Testis (tissue), 3 donors: Measurements from ENCODE around the gene MPP1. TPM values are rescaled to one million over a fixed set of nuclear protein-coding genes. Genes with fewer than 3 reads are reported as not detected.

Experiments used
- DNase-seq: peaks from one replicate; pipeline ENCODE4 v3.0.0-alpha.2; 2019
- H3K27ac ChIP-seq, 2 donors: fragments of 200-600 bp; sonication (generic); one replicate each; pipeline ENCODE4 v1.5.1; 2019
- H3K27me3 ChIP-seq: fragments of 200-600 bp; sonication (generic); one replicate; pipeline ENCODE4 v1.5.1; 2019
- H3K36me3 ChIP-seq: fragments of 200-600 bp; sonication (generic); one replicate; pipeline ENCODE4 v1.5.1; 2017; ENCODE audit warnings: low read depth; ENCODE audit errors: missing control alignments
- H3K4me1 ChIP-seq: fragments of 200-600 bp; sonication (generic); one replicate; pipeline ENCODE4 v1.5.1; 2019
- H3K4me3 ChIP-seq, 2 donors: fragments of 200-600 bp; sonication (generic); one replicate each; pipeline ENCODE4 v1.5.1; 2017 to 2019
- H3K9me3 ChIP-seq: fragments of 200-600 bp; sonication (generic); one replicate; pipeline ENCODE4 v1.5.1; 2017
- POLR2A ChIP-seq: fragments of 450-650 bp; IDR thresholded peaks from one replicate; pipeline ENCODE4 v1.6.1; 2017; ENCODE audit warnings: antibody characterized with exemption, mild to moderate bottlenecking, moderate library complexity
- WGBS, 2 donors: methylation state at CpG; one replicate each; pipeline ENCODE4 v1.1.5; 2018; 5-methylcytosine and 5-hydroxymethylcytosine counted together
- intact Hi-C: fragments of 100-400 bp; cut with DNase I; formaldehyde crosslinking; loops from one replicate; pipeline ENCODE4 v1.15.1; 2023; ENCODE audit warnings: low total_unique reads
- polyA plus RNA-seq: library from polyadenylated mRNA; stranded (reverse); fragments of 350-450 nt; fragmentation: Illumina TruSeq; extraction: RNeasy Lipid Tissue Mini Kit (QIAGEN cat#74804); gene quantifications from one replicate; pipeline ENCODE4 v1.2.3, GENCODE V29; 2014; ENCODE audit warnings: low read depth, low replicate concordance; ENCODE audit not compliant: insufficient read depth
- total RNA-seq, 2 donors: library from RNA; depleted of rRNA; stranded (reverse); fragments of >200 nt; gene quantifications; one replicate each; pipeline ENCODE4 v1.2.3, GENCODE V29; 2016
- TF ChIP-seq, protein P1 (sequence below), 3 experiments: fragments of 450-650 bp in 2 of 3; fragments of 200-600 bp in 1 of 3; sonication (generic) in 1 of 3; IDR thresholded peaks; one replicate each; pipeline ENCODE4 v1.5.1; 2016 to 2019; ENCODE audit warnings: antibody characterized with exemption in 3 of 3, mild to moderate bottlenecking in 2 of 3, moderate library complexity in 1 of 3

Gene MPP1
- total and polyA plus RNA-seq, 3 donors from 2014 or later, result 21.9 to 46.2 (median 36.4) TPM

DNA sequence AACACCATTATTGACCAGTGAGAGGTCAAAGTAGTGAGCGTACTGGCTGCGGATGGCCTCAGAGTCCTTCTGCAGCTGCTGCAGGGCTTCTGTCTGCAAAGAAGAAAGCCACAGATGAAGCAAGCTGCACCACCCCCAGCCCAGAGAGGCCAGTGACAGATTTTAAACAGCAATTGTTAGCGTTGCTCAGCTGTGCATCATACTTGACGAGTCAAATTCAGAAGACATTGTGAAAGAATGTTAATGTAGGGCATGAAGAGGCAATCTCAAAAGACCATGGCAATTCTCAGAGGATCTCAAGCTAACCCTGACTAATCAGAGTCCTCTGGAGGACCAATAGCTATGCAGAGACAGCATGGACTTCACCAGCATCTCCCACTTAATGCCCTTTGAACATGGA is 26.0 kb downstream of the MPP1 start:
- H3K27ac ChIP-seq, result no peak overlapping the region
- intact Hi-C loops, result no loop called here

DNA sequence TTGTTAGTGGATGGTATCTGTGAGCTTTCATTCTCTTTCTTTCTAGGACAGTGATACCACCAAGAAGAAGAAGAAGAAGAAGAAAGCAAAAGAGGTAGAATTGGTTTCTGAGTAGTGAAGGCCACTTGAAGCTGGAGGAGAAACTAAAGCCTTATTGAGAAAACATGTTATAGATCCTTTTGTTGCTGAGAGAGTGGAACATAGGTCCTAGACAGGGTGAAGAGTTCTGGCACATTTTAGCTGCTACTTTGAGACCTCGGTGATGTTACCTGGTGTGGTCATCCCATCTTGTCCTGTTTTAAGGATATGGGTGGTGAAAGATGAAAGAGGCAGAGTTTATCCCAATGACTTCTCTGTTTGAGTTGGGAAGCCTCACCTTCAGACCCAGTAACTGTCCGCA is 28.5 kb downstream of the MPP1 start:
- TF ChIP-seq, protein P1, sequence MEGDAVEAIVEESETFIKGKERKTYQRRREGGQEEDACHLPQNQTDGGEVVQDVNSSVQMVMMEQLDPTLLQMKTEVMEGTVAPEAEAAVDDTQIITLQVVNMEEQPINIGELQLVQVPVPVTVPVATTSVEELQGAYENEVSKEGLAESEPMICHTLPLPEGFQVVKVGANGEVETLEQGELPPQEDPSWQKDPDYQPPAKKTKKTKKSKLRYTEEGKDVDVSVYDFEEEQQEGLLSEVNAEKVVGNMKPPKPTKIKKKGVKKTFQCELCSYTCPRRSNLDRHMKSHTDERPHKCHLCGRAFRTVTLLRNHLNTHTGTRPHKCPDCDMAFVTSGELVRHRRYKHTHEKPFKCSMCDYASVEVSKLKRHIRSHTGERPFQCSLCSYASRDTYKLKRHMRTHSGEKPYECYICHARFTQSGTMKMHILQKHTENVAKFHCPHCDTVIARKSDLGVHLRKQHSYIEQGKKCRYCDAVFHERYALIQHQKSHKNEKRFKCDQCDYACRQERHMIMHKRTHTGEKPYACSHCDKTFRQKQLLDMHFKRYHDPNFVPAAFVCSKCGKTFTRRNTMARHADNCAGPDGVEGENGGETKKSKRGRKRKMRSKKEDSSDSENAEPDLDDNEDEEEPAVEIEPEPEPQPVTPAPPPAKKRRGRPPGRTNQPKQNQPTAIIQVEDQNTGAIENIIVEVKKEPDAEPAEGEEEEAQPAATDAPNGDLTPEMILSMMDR (IDR thresholded peaks at IDR 0.05), result no peak
- TF ChIP-seq POLR2A, result no peak
- Histone ChIP-seq H3K4me1 (no peaks in the 10 kb centered on the region), H3K9me3 (no peaks in the 10 kb centered on the region), H3K27me3 (no peaks in the 10 kb centered on the region), H3K27ac (no peak overlapping the region), H3K4me3 (no peak overlapping the region), H3K36me3 (no peaks in the 10 kb centered on the region)
- intact Hi-C loops, result no loop called here
- WGBS, 2 donors, result 78 to 100% methylated on average over 2 of the region's 2 CpGs
- DNase-seq, result no peak

More for the DNA sequence above, 26.0 kb downstream of the MPP1 start:
- H3K27me3 ChIP-seq, result no peaks in the 10 kb centered on the region
- WGBS, 2 donors, result 95 to 100% methylated on average over 1 to 4 of the region's 4 CpGs
- no peak for DNase-seq
- TF ChIP-seq POLR2A, result no peak
- TF ChIP-seq, protein P1 (IDR thresholded peaks at IDR 0.05), result no peak
- no peaks in the 10 kb centered on the region for H3K9me3 ChIP-seq
- no peaks in the 10 kb centered on the region for H3K4me1 ChIP-seq
- no peaks in the 10 kb centered on the region for H3K36me3 ChIP-seq
- H3K4me3 ChIP-seq, result no peak overlapping the region

DNA sequence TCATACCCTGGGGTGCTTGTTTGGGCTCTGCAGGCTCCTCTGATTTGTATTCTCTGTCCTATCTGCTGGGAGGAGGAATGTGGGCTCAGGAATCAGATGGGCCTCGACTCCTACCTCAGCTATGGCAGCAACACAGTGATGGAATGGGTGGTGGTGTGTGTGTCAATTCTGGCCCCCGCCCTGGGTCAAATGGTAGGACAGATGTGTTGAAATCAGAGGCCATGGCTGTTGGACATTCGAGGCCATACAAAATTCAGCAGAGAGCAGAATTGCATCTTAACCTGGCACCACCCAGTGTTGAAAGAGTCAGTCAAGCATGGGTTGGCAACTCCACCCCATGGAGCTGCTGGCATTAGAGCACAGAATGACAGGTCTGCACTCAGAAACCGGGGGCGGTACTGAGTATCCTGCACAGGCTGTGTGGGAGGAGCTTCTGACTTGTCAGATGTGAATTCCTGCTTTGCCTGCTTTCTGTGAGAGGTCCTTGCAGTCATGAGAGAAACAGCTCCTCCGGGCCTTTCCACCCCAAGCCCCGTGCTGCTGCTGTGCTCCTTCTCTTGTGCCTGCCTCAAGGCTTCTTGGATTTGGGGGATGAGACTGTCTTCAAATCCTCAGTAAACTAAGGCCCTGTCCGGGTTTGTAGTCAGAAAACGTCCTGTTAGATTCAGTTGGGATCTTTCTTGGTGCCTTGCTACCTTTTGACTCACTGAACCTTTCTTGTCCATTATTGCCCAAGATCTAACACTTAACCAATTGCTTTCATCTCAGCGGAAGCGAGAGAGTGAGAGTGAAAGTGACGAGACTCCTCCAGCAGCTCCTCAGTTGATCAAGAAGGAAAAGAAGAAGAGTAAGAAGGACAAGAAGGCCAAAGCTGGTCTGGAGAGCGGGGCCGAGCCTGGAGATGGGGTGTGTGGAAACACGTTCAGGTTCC is 29.6 kb downstream of the MPP1 start:
- intact Hi-C loops, result no loop called here
- Histone ChIP-seq H3K4me1 (no peaks in the 10 kb centered on the region), H3K9me3 (no peaks in the 10 kb centered on the region), H3K36me3 (no peaks in the 10 kb centered on the region), H3K27me3 (no peaks in the 10 kb centered on the region), H3K27ac (no peak overlapping the region), H3K4me3 (no peak overlapping the region)
- peak; percentile 36 for DNase-seq
- WGBS, 2 donors, result 81 to 83% methylated on average over 10 to 14 of the region's 15 CpGs
- TF ChIP-seq, protein P1 (IDR thresholded peaks at IDR 0.05), result no peak
- TF ChIP-seq POLR2A, result no peak

DNA sequence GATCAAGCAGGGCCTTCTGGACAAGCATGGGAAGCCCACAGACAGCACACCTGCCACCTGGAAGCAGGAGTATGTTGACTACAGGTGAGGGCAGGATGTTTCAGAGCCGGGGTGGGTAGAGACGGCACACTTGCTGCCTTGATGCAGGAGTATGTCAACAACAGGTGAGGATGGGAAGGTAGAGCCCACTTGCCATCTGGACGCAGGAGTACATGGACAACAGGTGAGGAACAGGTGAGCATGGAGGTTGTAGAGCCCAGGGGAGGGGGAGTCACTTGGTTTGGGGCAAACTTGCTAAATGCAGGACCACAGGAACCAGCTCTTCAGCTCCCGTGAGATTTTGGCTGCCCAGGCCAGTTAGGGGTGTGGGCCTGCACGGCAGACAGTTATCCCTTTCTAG is 30.7 kb downstream of the MPP1 start:
- no peaks in the 10 kb centered on the region for H3K9me3 ChIP-seq
- WGBS, 2 donors, result 100% methylated on average over 3 of the region's 5 CpGs; no CpG with 5 or more reads in 1 of the 2 donors
- TF ChIP-seq POLR2A, result no peak
- TF ChIP-seq, protein P1 (IDR thresholded peaks at IDR 0.05), result no peak
- H3K27me3 ChIP-seq, result no peaks in the 10 kb centered on the region
- intact Hi-C loops, result no loop called here
- no peak for DNase-seq
- no peaks in the 10 kb centered on the region for H3K4me1 ChIP-seq
- no peak overlapping the region for H3K27ac ChIP-seq
- H3K4me3 ChIP-seq, result no peak overlapping the region
- no peaks in the 10 kb centered on the region for H3K36me3 ChIP-seq
